SH-SY5Y (cell line): ENCODE results near the gene TMEM217.

Source experiments
- GATA2 ChIP-seq: IDR thresholded peaks from 2 replicates; pipeline ENCODE4 v1.6.1; 2011; ENCODE audit warnings: mild to moderate bottlenecking, low read depth, low read length
- GATA3 ChIP-seq: IDR thresholded peaks from 2 replicates; pipeline ENCODE4 v1.6.1; 2011; ENCODE audit warnings: low read depth, mild to moderate bottlenecking, low read length, moderate library complexity

GRCh38 chr6:37202788-37203491, 55.0 kb downstream of the TMEM217 start:
- TF ChIP-seq GATA2 (no peak), GATA3 (no peak)
